Measurements from ENCODE around the gene ECHS1. TPM values are rescaled to one million over a fixed set of nuclear protein-coding genes. Genes with fewer than 3 reads are reported as not detected.

ECHS1 gene
- total and polyA plus RNA-seq, 10 of the 15 experiments (the other 5 are each of a cell fraction or from before 2014, with no cell fraction given), result 32.7 to 164 (median 62.4) TPM

- TF ChIP-seq ZBTB40 (IDR thresholded peaks at IDR 0.05; ENCODE audit: borderline replicate concordance) (peak; percentile 59; the same call in 1 of the 2 replicates), TARDBP (IDR thresholded peaks at IDR 0.05; ENCODE audit: borderline replicate concordance) (no peak), TCF7 (IDR thresholded peaks at IDR 0.05; ENCODE audit: borderline replicate concordance) (no peak), YBX1 (IDR thresholded peaks at IDR 0.05) (no peak), EP300 (IDR thresholded peaks at IDR 0.05; ENCODE audit: borderline replicate concordance in 1 of 2, control insufficient read depth in 1 of 2, low read depth in 2 of 2, low read length in 2 of 2) (no peak), NR2C2 (IDR thresholded peaks at IDR 0.05; ENCODE audit: borderline replicate concordance, control insufficient read depth, insufficient read length, low read depth) (no peak), SREBF1 (IDR thresholded peaks at IDR 0.05; ENCODE audit: low read length) (no peak), MAX (IDR thresholded peaks at IDR 0.05; ENCODE audit: low read depth, low read length) (peak; percentile 44; the same call in 1 of the 2 replicates), CBX3 (IDR thresholded peaks at IDR 0.05; ENCODE audit: borderline replicate concordance, low read depth) (no peak)
- TF ChIP-seq, protein P1, sequence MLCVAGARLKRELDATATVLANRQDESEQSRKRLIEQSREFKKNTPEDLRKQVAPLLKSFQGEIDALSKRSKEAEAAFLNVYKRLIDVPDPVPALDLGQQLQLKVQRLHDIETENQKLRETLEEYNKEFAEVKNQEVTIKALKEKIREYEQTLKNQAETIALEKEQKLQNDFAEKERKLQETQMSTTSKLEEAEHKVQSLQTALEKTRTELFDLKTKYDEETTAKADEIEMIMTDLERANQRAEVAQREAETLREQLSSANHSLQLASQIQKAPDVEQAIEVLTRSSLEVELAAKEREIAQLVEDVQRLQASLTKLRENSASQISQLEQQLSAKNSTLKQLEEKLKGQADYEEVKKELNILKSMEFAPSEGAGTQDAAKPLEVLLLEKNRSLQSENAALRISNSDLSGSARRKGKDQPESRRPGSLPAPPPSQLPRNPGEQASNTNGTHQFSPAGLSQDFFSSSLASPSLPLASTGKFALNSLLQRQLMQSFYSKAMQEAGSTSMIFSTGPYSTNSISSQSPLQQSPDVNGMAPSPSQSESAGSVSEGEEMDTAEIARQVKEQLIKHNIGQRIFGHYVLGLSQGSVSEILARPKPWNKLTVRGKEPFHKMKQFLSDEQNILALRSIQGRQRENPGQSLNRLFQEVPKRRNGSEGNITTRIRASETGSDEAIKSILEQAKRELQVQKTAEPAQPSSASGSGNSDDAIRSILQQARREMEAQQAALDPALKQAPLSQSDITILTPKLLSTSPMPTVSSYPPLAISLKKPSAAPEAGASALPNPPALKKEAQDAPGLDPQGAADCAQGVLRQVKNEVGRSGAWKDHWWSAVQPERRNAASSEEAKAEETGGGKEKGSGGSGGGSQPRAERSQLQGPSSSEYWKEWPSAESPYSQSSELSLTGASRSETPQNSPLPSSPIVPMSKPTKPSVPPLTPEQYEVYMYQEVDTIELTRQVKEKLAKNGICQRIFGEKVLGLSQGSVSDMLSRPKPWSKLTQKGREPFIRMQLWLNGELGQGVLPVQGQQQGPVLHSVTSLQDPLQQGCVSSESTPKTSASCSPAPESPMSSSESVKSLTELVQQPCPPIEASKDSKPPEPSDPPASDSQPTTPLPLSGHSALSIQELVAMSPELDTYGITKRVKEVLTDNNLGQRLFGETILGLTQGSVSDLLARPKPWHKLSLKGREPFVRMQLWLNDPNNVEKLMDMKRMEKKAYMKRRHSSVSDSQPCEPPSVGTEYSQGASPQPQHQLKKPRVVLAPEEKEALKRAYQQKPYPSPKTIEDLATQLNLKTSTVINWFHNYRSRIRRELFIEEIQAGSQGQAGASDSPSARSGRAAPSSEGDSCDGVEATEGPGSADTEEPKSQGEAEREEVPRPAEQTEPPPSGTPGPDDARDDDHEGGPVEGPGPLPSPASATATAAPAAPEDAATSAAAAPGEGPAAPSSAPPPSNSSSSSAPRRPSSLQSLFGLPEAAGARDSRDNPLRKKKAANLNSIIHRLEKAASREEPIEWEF (IDR thresholded peaks at IDR 0.05; ENCODE audit: insufficient replicate concordance, low read depth, low read length), result no peak
- TF ChIP-seq, protein P2, sequence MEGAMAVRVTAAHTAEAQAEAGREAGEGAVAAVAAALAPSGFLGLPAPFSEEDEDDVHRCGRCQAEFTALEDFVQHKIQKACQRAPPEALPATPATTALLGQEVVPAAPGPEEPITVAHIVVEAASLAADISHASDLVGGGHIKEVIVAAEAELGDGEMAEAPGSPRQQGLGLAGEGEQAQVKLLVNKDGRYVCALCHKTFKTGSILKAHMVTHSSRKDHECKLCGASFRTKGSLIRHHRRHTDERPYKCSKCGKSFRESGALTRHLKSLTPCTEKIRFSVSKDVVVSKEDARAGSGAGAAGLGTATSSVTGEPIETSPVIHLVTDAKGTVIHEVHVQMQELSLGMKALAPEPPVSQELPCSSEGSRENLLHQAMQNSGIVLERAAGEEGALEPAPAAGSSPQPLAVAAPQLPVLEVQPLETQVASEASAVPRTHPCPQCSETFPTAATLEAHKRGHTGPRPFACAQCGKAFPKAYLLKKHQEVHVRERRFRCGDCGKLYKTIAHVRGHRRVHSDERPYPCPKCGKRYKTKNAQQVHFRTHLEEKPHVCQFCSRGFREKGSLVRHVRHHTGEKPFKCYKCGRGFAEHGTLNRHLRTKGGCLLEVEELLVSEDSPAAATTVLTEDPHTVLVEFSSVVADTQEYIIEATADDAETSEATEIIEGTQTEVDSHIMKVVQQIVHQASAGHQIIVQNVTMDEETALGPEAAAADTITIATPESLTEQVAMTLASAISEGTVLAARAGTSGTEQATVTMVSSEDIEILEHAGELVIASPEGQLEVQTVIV (IDR thresholded peaks at IDR 0.05; ENCODE audit: borderline replicate concordance, partially characterized antibody), result peak; percentile 39
- TF ChIP-seq, protein P3, sequence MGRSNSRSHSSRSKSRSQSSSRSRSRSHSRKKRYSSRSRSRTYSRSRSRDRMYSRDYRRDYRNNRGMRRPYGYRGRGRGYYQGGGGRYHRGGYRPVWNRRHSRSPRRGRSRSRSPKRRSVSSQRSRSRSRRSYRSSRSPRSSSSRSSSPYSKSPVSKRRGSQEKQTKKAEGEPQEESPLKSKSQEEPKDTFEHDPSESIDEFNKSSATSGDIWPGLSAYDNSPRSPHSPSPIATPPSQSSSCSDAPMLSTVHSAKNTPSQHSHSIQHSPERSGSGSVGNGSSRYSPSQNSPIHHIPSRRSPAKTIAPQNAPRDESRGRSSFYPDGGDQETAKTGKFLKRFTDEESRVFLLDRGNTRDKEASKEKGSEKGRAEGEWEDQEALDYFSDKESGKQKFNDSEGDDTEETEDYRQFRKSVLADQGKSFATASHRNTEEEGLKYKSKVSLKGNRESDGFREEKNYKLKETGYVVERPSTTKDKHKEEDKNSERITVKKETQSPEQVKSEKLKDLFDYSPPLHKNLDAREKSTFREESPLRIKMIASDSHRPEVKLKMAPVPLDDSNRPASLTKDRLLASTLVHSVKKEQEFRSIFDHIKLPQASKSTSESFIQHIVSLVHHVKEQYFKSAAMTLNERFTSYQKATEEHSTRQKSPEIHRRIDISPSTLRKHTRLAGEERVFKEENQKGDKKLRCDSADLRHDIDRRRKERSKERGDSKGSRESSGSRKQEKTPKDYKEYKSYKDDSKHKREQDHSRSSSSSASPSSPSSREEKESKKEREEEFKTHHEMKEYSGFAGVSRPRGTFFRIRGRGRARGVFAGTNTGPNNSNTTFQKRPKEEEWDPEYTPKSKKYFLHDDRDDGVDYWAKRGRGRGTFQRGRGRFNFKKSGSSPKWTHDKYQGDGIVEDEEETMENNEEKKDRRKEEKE (IDR thresholded peaks at IDR 0.05), result no peak
These were observed 15.6 kb downstream of the ECHS1 start, which contains the start of gene FUOM (continued) for GRCh38 chr10:133357285-133358161.

All from GM12878 (cell line).